ENCODE data around the gene IMMT.

DNA sequence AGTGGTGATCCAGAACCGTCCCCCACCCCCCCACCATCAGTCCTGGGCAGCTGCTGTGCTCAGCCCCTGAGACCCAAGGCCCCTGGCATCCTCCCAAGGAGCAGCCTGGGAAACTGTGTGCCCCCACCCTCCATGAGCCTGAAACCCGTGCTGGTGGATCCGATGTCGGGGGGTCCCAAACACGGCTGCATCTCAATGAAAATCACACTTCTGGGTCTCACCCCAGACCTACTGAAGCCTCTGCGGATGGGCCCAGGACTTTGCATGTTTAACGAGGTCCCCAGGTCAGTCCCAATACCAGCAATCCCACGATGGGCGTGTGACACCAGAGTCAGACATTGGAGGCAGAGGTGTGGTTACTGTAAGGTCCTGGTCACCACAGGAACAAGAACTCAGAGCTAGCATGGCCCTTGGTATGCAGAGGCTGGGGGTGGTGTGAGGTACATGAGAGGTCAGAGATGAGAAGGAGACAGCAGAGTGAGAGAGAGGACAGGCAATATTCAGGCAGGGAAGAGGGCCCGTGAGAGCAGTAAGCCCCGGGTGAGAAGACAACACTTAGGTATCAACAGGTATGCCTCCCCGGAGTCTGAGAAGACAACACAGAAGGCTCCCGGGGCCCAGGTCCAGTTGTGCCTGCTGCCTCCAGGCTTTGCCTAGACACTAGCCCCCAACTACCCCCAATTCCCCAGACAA, 36.6 kb upstream of the IMMT start:
- TF ChIP-seq POLR2AphosphoS5 (IDR thresholded peaks at IDR 0.05; ENCODE audit: low read depth, low read length) = no peak
- no peak for TF ChIP-seq TAF1 (IDR thresholded peaks at IDR 0.05; ENCODE audit: borderline replicate concordance, insufficient read depth, low read length)
- TF ChIP-seq, protein P1, sequence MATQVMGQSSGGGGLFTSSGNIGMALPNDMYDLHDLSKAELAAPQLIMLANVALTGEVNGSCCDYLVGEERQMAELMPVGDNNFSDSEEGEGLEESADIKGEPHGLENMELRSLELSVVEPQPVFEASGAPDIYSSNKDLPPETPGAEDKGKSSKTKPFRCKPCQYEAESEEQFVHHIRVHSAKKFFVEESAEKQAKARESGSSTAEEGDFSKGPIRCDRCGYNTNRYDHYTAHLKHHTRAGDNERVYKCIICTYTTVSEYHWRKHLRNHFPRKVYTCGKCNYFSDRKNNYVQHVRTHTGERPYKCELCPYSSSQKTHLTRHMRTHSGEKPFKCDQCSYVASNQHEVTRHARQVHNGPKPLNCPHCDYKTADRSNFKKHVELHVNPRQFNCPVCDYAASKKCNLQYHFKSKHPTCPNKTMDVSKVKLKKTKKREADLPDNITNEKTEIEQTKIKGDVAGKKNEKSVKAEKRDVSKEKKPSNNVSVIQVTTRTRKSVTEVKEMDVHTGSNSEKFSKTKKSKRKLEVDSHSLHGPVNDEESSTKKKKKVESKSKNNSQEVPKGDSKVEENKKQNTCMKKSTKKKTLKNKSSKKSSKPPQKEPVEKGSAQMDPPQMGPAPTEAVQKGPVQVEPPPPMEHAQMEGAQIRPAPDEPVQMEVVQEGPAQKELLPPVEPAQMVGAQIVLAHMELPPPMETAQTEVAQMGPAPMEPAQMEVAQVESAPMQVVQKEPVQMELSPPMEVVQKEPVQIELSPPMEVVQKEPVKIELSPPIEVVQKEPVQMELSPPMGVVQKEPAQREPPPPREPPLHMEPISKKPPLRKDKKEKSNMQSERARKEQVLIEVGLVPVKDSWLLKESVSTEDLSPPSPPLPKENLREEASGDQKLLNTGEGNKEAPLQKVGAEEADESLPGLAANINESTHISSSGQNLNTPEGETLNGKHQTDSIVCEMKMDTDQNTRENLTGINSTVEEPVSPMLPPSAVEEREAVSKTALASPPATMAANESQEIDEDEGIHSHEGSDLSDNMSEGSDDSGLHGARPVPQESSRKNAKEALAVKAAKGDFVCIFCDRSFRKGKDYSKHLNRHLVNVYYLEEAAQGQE (IDR thresholded peaks at IDR 0.05; ENCODE audit: insufficient read depth in 1 of 2, low read depth in 2 of 2, low read length in 2 of 2) = no peak
- no peak for TF ChIP-seq FOXP2 (optimal IDR thresholded peaks at IDR 0.05; ENCODE audit: borderline replicate concordance, extremely low read depth, extremely low read length, insufficient read depth)
